Panc1 (cell line): Measurements from ENCODE around the gene MYCN. TPM values are rescaled to one million over a fixed set of nuclear protein-coding genes. Genes with fewer than 3 reads are reported as not detected.

Source experiments
- ATAC-seq: fragments of 200-7000 bp; cut with Tn5 transposase; 2 replicates; pipeline ENCODE4 v1.9.1; 2020; ENCODE audit warnings: mild to moderate bottlenecking, moderate library complexity
- BruUV-seq: library from RNA; stranded (reverse); fragments of 400-500 nt; replicated peaks from 2 replicates; lab custom pipeline; 2021; lab: Mats Ljungman, UMichigan
- CTCF ChIA-PET: fragments of 300-600 bp; sonication (Branson Sonifier 250); formaldehyde crosslinking; loops from one replicate; lab custom pipeline; 2022; ENCODE audit warnings: antibody characterized with exemption; lab: Charles Lee
- POLR2A ChIA-PET: fragments of 300-600 bp; sonication (Branson Sonifier 250); formaldehyde crosslinking; loops from one replicate; lab custom pipeline; 2022; ENCODE audit warnings: antibody characterized with exemption; lab: Charles Lee
- DNase-seq: peaks from one replicate; pipeline ENCODE4 v3.0.0-alpha.2; 2010; ENCODE audit warnings: low read depth, low spot score
- H3K27ac ChIP-seq: 2 replicates; pipeline ENCODE4 v1.5.1; 2011; ENCODE audit warnings: mild to moderate bottlenecking, low read length, inconsistent platforms
- H3K27me3 ChIP-seq: fragments of 200-500 bp; sonication (Bioruptor generic); 2 replicates; pipeline ENCODE4 v1.6.0; 2014; ENCODE audit warnings: low read length, inconsistent platforms; ENCODE audit not compliant: control insufficient read depth, insufficient read depth
- H3K36me3 ChIP-seq: fragments of 200-500 bp; sonication (Bioruptor generic); 2 replicates; pipeline ENCODE4 v1.5.1; 2014; ENCODE audit warnings: inconsistent platforms, mild to moderate bottlenecking, low read length, moderate library complexity; ENCODE audit not compliant: control insufficient read depth, insufficient read depth
- H3K4me1 ChIP-seq: 2 replicates; pipeline ENCODE4 v1.5.1; 2011; ENCODE audit warnings: inconsistent platforms, mild to moderate bottlenecking, low read length, moderate library complexity; ENCODE audit not compliant: control insufficient read depth, insufficient read depth
- H3K4me3 ChIP-seq, 2 experiments: 2 replicates each; pipeline ENCODE4 v1.5.1; 2011 to 2012; ENCODE audit warnings: low read depth in 2 of 2, low read length in 2 of 2, mild to moderate bottlenecking in 2 of 2, inconsistent platforms in 1 of 2, moderate library complexity in 1 of 2
- H3K9me3 ChIP-seq: fragments of 200-500 bp; sonication (Bioruptor generic); 2 replicates; pipeline ENCODE4 v1.5.1; 2014; ENCODE audit warnings: low read depth, mild to moderate bottlenecking, inconsistent platforms, low read length, moderate library complexity; ENCODE audit not compliant: control insufficient read depth, insufficient read depth
- POLR2AphosphoS5 ChIP-seq: IDR thresholded peaks from 2 replicates; pipeline ENCODE4 v1.6.1; 2012; ENCODE audit warnings: mild to moderate bottlenecking, low read depth, low read length, moderate library complexity
- SIN3A ChIP-seq: IDR thresholded peaks from 2 replicates; pipeline ENCODE4 v1.6.1; 2012; ENCODE audit warnings: low read depth, mild to moderate bottlenecking, low read length, moderate library complexity, borderline replicate concordance; ENCODE audit not compliant: insufficient read depth
- TCF7L2 ChIP-seq: IDR thresholded peaks from 2 replicates; pipeline ENCODE4 v1.6.1; 2011; ENCODE audit warnings: mild to moderate bottlenecking, low read depth, low read length, inconsistent platforms
- in situ Hi-C: cut with HindIII; loops from 2 replicates; pipeline ENCODE4 v1.10.0; 2016; ENCODE audit warnings: low sequenced_read_pairs, low pct_unique_long_range_greater_than_20kb
- intact Hi-C: fragments of 100-400 bp; cut with micrococcal nuclease; formaldehyde crosslinking; loops from one replicate; pipeline ENCODE4 v1.10.0; 2022; ENCODE audit not compliant: unreplicated experiment
- total RNA-seq: library from RNA; stranded (reverse); gene quantifications from one replicate; pipeline ENCODE4 v1.2.1, GENCODE V29; 2021; ENCODE audit not compliant: unreplicated experiment
- TF ChIP-seq, protein P1 (sequence below), 2 experiments: IDR thresholded peaks; 2 replicates each; pipeline ENCODE4 v1.6.1; 2011 to 2012; ENCODE audit warnings: low read depth in 2 of 2, control low read depth in 1 of 2, low read length in 1 of 2, mild to moderate bottlenecking in 1 of 2, moderate library complexity in 1 of 2; ENCODE audit not compliant: insufficient read depth in 1 of 2
- TF ChIP-seq, protein P2 (sequence below): fragments of 450-650 bp; IDR thresholded peaks from 2 replicates; pipeline ENCODE4 v1.5.1; 2017; ENCODE audit warnings: mild to moderate bottlenecking

MYCN gene
- total RNA-seq, 1 experiment from 2014 or later: not detected

GRCh38 chr2:15963977-15964670 lies 23.8 kb downstream of the MYCN start:
- DNase-seq (no peak), ATAC-seq (no peak)
- Histone ChIP-seq H3K27ac (no peak overlapping the region), H3K27me3 (no peaks in the 10 kb centered on the region), H3K9me3 (no peaks in the 10 kb centered on the region), H3K36me3 (no peaks in the 10 kb centered on the region), H3K4me1 (no peaks in the 10 kb centered on the region), H3K4me3 (no peak overlapping the region)
- TF ChIP-seq SIN3A (no peak), POLR2AphosphoS5 (no peak), TCF7L2 (no peak)
- TF ChIP-seq, protein P1, sequence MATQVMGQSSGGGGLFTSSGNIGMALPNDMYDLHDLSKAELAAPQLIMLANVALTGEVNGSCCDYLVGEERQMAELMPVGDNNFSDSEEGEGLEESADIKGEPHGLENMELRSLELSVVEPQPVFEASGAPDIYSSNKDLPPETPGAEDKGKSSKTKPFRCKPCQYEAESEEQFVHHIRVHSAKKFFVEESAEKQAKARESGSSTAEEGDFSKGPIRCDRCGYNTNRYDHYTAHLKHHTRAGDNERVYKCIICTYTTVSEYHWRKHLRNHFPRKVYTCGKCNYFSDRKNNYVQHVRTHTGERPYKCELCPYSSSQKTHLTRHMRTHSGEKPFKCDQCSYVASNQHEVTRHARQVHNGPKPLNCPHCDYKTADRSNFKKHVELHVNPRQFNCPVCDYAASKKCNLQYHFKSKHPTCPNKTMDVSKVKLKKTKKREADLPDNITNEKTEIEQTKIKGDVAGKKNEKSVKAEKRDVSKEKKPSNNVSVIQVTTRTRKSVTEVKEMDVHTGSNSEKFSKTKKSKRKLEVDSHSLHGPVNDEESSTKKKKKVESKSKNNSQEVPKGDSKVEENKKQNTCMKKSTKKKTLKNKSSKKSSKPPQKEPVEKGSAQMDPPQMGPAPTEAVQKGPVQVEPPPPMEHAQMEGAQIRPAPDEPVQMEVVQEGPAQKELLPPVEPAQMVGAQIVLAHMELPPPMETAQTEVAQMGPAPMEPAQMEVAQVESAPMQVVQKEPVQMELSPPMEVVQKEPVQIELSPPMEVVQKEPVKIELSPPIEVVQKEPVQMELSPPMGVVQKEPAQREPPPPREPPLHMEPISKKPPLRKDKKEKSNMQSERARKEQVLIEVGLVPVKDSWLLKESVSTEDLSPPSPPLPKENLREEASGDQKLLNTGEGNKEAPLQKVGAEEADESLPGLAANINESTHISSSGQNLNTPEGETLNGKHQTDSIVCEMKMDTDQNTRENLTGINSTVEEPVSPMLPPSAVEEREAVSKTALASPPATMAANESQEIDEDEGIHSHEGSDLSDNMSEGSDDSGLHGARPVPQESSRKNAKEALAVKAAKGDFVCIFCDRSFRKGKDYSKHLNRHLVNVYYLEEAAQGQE (IDR thresholded peaks at IDR 0.05; ENCODE audit: insufficient read depth in 1 of 2, low read depth in 2 of 2, low read length in 1 of 2): no peak
- TF ChIP-seq, protein P2, sequence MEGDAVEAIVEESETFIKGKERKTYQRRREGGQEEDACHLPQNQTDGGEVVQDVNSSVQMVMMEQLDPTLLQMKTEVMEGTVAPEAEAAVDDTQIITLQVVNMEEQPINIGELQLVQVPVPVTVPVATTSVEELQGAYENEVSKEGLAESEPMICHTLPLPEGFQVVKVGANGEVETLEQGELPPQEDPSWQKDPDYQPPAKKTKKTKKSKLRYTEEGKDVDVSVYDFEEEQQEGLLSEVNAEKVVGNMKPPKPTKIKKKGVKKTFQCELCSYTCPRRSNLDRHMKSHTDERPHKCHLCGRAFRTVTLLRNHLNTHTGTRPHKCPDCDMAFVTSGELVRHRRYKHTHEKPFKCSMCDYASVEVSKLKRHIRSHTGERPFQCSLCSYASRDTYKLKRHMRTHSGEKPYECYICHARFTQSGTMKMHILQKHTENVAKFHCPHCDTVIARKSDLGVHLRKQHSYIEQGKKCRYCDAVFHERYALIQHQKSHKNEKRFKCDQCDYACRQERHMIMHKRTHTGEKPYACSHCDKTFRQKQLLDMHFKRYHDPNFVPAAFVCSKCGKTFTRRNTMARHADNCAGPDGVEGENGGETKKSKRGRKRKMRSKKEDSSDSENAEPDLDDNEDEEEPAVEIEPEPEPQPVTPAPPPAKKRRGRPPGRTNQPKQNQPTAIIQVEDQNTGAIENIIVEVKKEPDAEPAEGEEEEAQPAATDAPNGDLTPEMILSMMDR: no peak
- CTCF ChIA-PET: interaction anchor here (0.5 to 0.6 kb wide), 2 partner anchors 153 to 254 kb away, joined by 3 read pairs; no protein-coding TSS in a partner anchor
- in situ Hi-C loops: no loop called here
- POLR2A ChIA-PET: no interaction called here
- BruUV-seq: no TSS peak
- intact Hi-C loops: no loop called here

GRCh38 chr2:15964936-15965563 lies 24.7 kb downstream of the MYCN start:
- TF ChIP-seq POLR2AphosphoS5 (no peak), SIN3A (no peak), TCF7L2 (no peak)
- TF ChIP-seq, protein P2: no peak
- TF ChIP-seq, protein P1 (IDR thresholded peaks at IDR 0.05; ENCODE audit: insufficient read depth in 1 of 2, low read depth in 2 of 2, low read length in 1 of 2): no peak
- POLR2A ChIA-PET: no interaction called here
- intact Hi-C loops: no loop called here

More at GRCh38 chr2:15964936-15965563, 24.7 kb downstream of the MYCN start:
- ATAC-seq (no peak), DNase-seq (no peak)
- Histone ChIP-seq H3K27me3 (no peaks in the 10 kb centered on the region), H3K4me1 (no peaks in the 10 kb centered on the region), H3K4me3 (no peak overlapping the region), H3K36me3 (no peaks in the 10 kb centered on the region), H3K9me3 (no peaks in the 10 kb centered on the region), H3K27ac (no peak overlapping the region)
- in situ Hi-C loops: no loop called here
- no TSS peak for BruUV-seq
- CTCF ChIA-PET: no interaction called here
